Endothelial cell (in vitro differentiated cells): ENCODE results near the gene OS9. TPM values are rescaled to one million over a fixed set of nuclear protein-coding genes. Genes with fewer than 3 reads are reported as not detected.
A peak's percentile ranks its signal among the peaks of the same experiment; 100 is the strongest.

Source experiments
- DNase-seq: peaks from one replicate; pipeline ENCODE4 v3.0.0; 2021; ENCODE audit warnings: low spot score
- H3K27ac Mint-ChIP-seq: one replicate; pipeline ENCODE4 v1.8.0; 2021; ENCODE audit warnings: mixed read lengths, inconsistent platforms; ENCODE audit not compliant: unreplicated experiment
- H3K27me3 Mint-ChIP-seq: one replicate; pipeline ENCODE4 v1.8.0; 2021; ENCODE audit warnings: mild to moderate bottlenecking, moderate library complexity, mixed read lengths, inconsistent platforms; ENCODE audit not compliant: unreplicated experiment
- H3K36me3 Mint-ChIP-seq: one replicate; pipeline ENCODE4 v1.8.0; 2021; ENCODE audit warnings: mild to moderate bottlenecking, low read depth, mixed read lengths, inconsistent platforms; ENCODE audit not compliant: unreplicated experiment
- H3K4me1 Mint-ChIP-seq: one replicate; pipeline ENCODE4 v1.8.0; 2021; ENCODE audit warnings: mild to moderate bottlenecking, mixed read lengths, inconsistent platforms; ENCODE audit not compliant: unreplicated experiment
- H3K4me3 Mint-ChIP-seq: one replicate; pipeline ENCODE4 v1.8.0; 2021; ENCODE audit warnings: mild to moderate bottlenecking, mixed read lengths, inconsistent platforms; ENCODE audit not compliant: unreplicated experiment
- H3K9me3 Mint-ChIP-seq: one replicate; pipeline ENCODE4 v1.8.0; 2021; ENCODE audit warnings: mixed read lengths, inconsistent platforms; ENCODE audit not compliant: unreplicated experiment
- CTCF ChIP-seq: fragments of 200-600 bp; sonication (generic); IDR thresholded peaks from one replicate; pipeline ENCODE4 v1.5.0; 2021; ENCODE audit warnings: antibody characterized with exemption; ENCODE audit not compliant: unreplicated experiment
- total RNA-seq: library from RNA; stranded (reverse); fragmentation: NEBNext Ultra II Directional; extraction: Animal tissue kit (Norgen Biotek cat#: 25700); gene quantifications from one replicate; pipeline ENCODE4 v1.2.1, GENCODE V29; 2021; ENCODE audit not compliant: unreplicated experiment

The OS9 gene
- total RNA-seq, 1 donor from 2014 or later = 220 TPM

- peak overlapping the region; percentile 75 for H3K4me3 Mint-ChIP-seq
- no peak for TF ChIP-seq CTCF
- no peaks in the 10 kb centered on the region for H3K9me3 Mint-ChIP-seq
- peaks cover 40% of the 10 kb centered on the region for H3K4me1 Mint-ChIP-seq
- no peak for DNase-seq
- peaks cover 22% of the 10 kb centered on the region for H3K36me3 Mint-ChIP-seq
- H3K27ac Mint-ChIP-seq = peak overlapping the region; percentile 59
- peaks cover 40% of the 10 kb centered on the region for H3K27me3 Mint-ChIP-seq
Observed at GRCh38 chr12:57739387-57739786, 45.5 kb downstream of the OS9 start.

GRCh38 chr12:57739914-57740538 is 46.1 kb downstream of the OS9 start:
- DNase-seq = no peak
- TF ChIP-seq CTCF = no peak
- H3K4me1 Mint-ChIP-seq = peaks cover 37% of the 10 kb centered on the region
- peaks cover 36% of the 10 kb centered on the region for H3K27me3 Mint-ChIP-seq
- no peak overlapping the region for H3K4me3 Mint-ChIP-seq
- no peak overlapping the region for H3K27ac Mint-ChIP-seq
- peaks cover 16% of the 10 kb centered on the region for H3K36me3 Mint-ChIP-seq
- H3K9me3 Mint-ChIP-seq = no peaks in the 10 kb centered on the region

- no peak for TF ChIP-seq CTCF
- Mint-ChIP-seq H3K4me1 (peaks cover 44% of the 10 kb centered on the region), H3K36me3 (peaks cover 13% of the 10 kb centered on the region), H3K27me3 (peaks cover 29% of the 10 kb centered on the region), H3K4me3 (peak overlapping the region; percentile 54), H3K27ac (peak overlapping the region; percentile 55), H3K9me3 (no peaks in the 10 kb centered on the region)
- peak; percentile 53 for DNase-seq
Observed at GRCh38 chr12:57740656-57741412, 46.9 kb downstream of the OS9 start.

GRCh38 chr12:57741413-57741789 is 47.5 kb downstream of the OS9 start:
- H3K27me3 Mint-ChIP-seq = peaks cover 25% of the 10 kb centered on the region
- H3K4me3 Mint-ChIP-seq = no peak overlapping the region
- no peak for TF ChIP-seq CTCF
- peak overlapping the region; percentile 55 for H3K27ac Mint-ChIP-seq
- peaks cover 45% of the 10 kb centered on the region for H3K4me1 Mint-ChIP-seq
- no peak for DNase-seq
- no peaks in the 10 kb centered on the region for H3K9me3 Mint-ChIP-seq
- peaks cover 16% of the 10 kb centered on the region for H3K36me3 Mint-ChIP-seq
